Esophagus squamous epithelium (tissue), 5 donors: ENCODE measurements around the gene ING5. TPM values are rescaled to one million over a fixed set of nuclear protein-coding genes. Genes with fewer than 3 reads are reported as not detected.

Experiments used
- DNase-seq: peaks from one replicate; lab custom pipeline; 2025; lab: John Stamatoyannopoulos, UW
- H3K27ac ChIP-seq, 4 donors: fragments of 200-600 bp; sonication (generic); one replicate each; pipeline ENCODE4 v1.5.1; 2016 to 2019; ENCODE audit warnings: mild to moderate bottlenecking in 1 of 4
- H3K27me3 ChIP-seq, 4 donors: fragments of 200-600 bp; sonication (generic); 1 replicate in 3 of 4; 2 replicates in 1 of 4; pipeline versions ENCODE4 v1.5.1 to v1.6.0; 2017 to 2021; ENCODE audit warnings: antibody characterized with exemption in 1 of 4
- H3K36me3 ChIP-seq, 3 donors: fragments of 200-600 bp; sonication (generic); one replicate each; pipeline ENCODE4 v1.5.1; 2016 to 2019
- H3K4me1 ChIP-seq, 3 donors: fragments of 200-600 bp; sonication (generic); one replicate each; pipeline ENCODE4 v1.5.1; 2017 to 2019
- H3K4me3 ChIP-seq, 4 donors: fragments of 200-600 bp; sonication (generic); 1 replicate in 3 of 4; 2 replicates in 1 of 4; pipeline ENCODE4 v1.5.1; 2016 to 2019; ENCODE audit warnings: mild to moderate bottlenecking in 2 of 4, moderate library complexity in 1 of 4
- H3K9me3 ChIP-seq, 3 donors: fragments of 200-600 bp; sonication (generic); one replicate each; pipeline ENCODE4 v1.5.1; 2016 to 2019
- POLR2A ChIP-seq, 4 donors: fragments of 450-650 bp; IDR thresholded peaks; one replicate each; pipeline ENCODE4 v1.6.1; 2017; ENCODE audit warnings: antibody characterized with exemption in 4 of 4, mild to moderate bottlenecking in 4 of 4, moderate library complexity in 3 of 4
- WGBS, 2 donors: methylation state at CpG; one replicate each; pipeline ENCODE4 v1.1.5; 2018; 5-methylcytosine and 5-hydroxymethylcytosine counted together
- intact Hi-C: fragments of 100-400 bp; cut with DNase I; formaldehyde crosslinking; loops from one replicate; pipeline ENCODE4 v1.15.0; 2022
- total RNA-seq, 4 donors: library from RNA; depleted of rRNA; stranded (reverse); fragments of >200 nt; gene quantifications; one replicate each; pipeline ENCODE4 v1.1.0, GENCODE V29; 2016
- TF ChIP-seq, protein P1 (sequence below), 6 experiments: fragments of 450-650 bp in 4 of 6; fragments of 200-600 bp in 2 of 6; sonication (generic) in 2 of 6; IDR thresholded peaks; one replicate each; pipeline ENCODE4 v1.5.1; 2016 to 2019; ENCODE audit warnings: antibody characterized with exemption in 6 of 6, mild to moderate bottlenecking in 4 of 6, moderate library complexity in 4 of 6
- donor health status: DM: yes; HTN: yes; CAD: no.

ING5 gene
- total RNA-seq, 4 donors from 2014 or later = 10.4 to 39.3 (median 18.8) TPM

DNA sequence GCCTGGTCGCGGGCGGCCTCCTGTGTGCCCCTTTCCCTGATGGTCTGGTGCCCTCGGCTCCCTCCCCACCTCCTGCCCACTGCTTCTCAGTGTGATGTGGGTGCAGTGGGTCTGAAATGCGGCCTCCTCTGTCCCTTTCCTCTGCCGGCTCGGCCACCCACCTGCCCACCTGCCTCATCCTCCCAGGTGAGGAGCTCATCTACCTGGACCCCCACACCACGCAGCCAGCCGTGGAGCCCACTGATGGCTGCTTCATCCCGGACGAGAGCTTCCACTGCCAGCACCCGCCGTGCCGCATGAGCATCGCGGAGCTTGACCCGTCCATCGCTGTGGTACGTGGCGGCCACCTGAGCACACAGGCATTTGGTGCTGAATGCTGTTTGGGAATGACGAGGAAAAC lies 33.5 kb upstream of the ING5 start:
- TF ChIP-seq, protein P1, sequence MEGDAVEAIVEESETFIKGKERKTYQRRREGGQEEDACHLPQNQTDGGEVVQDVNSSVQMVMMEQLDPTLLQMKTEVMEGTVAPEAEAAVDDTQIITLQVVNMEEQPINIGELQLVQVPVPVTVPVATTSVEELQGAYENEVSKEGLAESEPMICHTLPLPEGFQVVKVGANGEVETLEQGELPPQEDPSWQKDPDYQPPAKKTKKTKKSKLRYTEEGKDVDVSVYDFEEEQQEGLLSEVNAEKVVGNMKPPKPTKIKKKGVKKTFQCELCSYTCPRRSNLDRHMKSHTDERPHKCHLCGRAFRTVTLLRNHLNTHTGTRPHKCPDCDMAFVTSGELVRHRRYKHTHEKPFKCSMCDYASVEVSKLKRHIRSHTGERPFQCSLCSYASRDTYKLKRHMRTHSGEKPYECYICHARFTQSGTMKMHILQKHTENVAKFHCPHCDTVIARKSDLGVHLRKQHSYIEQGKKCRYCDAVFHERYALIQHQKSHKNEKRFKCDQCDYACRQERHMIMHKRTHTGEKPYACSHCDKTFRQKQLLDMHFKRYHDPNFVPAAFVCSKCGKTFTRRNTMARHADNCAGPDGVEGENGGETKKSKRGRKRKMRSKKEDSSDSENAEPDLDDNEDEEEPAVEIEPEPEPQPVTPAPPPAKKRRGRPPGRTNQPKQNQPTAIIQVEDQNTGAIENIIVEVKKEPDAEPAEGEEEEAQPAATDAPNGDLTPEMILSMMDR (IDR thresholded peaks at IDR 0.05) = no peak
- no peak for TF ChIP-seq POLR2A (IDR thresholded peaks at IDR 0.05)
- Histone ChIP-seq H3K27me3 (no peaks in the 10 kb centered on the region), H3K4me1 (peaks cover 0 to 11% (median 0%) of the 10 kb centered on the region in 3 donors), H3K9me3 (no peaks in the 10 kb centered on the region), H3K36me3 (peaks cover 26 to 77% (median 32%) of the 10 kb centered on the region in 3 donors), H3K27ac (no peak overlapping the region), H3K4me3 (no peak overlapping the region)
- intact Hi-C loops = no loop called here
- WGBS, 2 donors = 95 to 97% methylated on average over 9 to 16 of the region's 21 CpGs
- no peak for DNase-seq

DNA sequence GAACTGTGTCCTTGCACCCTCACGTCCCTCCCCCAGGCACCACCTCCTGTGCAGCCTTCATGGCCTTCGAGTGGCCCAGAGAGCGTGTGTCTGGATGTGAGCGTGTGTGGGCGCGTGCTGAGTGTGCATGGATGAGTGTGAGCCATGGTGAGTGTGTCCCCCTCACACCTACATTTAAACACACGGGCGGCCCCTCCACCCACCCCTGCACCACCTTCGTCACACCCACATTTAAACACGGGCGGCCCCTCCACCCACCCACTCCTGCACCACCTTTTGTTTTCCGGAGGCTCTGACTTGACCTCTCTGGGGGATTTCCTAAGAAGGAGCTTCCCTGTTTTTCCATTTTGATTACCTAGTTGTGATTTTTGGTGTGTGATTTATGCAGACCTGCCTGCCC lies 33.0 kb upstream of the ING5 start:
- intact Hi-C loops = no loop called here
- 92 to 100% methylated on average over 1 to 2 of the region's 12 CpGs for WGBS, 2 donors
- Histone ChIP-seq H3K4me1 (peaks cover 0 to 11% (median 0%) of the 10 kb centered on the region in 3 donors), H3K36me3 (peaks cover 26 to 81% (median 32%) of the 10 kb centered on the region in 3 donors), H3K27ac (no peak overlapping the region), H3K9me3 (no peaks in the 10 kb centered on the region), H3K4me3 (no peak overlapping the region), H3K27me3 (no peaks in the 10 kb centered on the region)
- TF ChIP-seq, protein P1 (IDR thresholded peaks at IDR 0.05) = no peak
- TF ChIP-seq POLR2A (IDR thresholded peaks at IDR 0.05) = no peak
- no peak for DNase-seq

DNA sequence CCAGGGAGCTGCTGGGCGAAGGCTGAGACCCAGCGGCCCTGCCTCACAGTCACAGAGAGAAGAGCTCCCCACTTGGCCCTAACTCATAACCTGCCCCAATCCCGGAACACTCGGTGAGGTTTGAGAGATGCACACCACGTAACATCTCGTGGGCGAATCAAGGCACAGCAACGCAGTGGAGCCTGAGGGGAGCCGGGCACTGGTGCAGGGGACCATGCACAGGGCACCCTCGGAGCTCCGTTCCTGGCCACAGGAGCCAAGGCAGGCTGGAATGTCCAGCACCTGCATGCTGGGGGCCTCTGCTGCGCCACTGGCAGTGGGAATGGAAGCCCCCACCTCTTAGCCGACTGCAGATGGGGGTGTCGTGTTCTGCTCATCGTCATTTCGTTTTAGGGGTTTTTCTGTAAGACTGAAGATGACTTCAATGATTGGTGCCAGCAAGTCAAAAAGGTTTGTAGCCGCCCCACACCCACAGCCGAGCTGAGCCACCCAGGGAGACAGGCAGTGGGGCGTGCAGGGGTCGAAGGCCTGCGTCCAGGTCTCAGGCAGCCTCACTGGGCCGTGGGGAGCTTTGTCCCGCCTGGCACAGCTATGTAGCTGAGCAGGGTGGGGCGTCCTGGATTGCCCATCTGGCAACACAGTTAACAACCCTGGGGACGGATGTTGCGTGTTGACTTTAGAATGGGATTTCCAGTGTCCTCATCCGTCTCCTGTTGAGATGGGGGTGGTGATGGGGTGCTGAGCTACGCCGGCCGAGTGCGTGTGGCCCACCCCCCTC lies 31.3 kb upstream of the ING5 start:
- TF ChIP-seq, protein P1 (IDR thresholded peaks at IDR 0.05) = no peak
- no peak for TF ChIP-seq POLR2A (IDR thresholded peaks at IDR 0.05)
- intact Hi-C loops = no loop called here
- peaks cover 26 to 97% (median 32%) of the 10 kb centered on the region in 3 donors for H3K36me3 ChIP-seq
- no peaks in the 10 kb centered on the region for H3K9me3 ChIP-seq
- H3K4me1 ChIP-seq = peaks cover 0 to 2% (median 0%) of the 10 kb centered on the region in 3 donors
- 88 to 89% methylated on average over 9 to 17 of the region's 31 CpGs for WGBS, 2 donors
- H3K4me3 ChIP-seq = no peak overlapping the region
- H3K27ac ChIP-seq = no peak overlapping the region
- H3K27me3 ChIP-seq = no peaks in the 10 kb centered on the region
- no peak for DNase-seq

DNA sequence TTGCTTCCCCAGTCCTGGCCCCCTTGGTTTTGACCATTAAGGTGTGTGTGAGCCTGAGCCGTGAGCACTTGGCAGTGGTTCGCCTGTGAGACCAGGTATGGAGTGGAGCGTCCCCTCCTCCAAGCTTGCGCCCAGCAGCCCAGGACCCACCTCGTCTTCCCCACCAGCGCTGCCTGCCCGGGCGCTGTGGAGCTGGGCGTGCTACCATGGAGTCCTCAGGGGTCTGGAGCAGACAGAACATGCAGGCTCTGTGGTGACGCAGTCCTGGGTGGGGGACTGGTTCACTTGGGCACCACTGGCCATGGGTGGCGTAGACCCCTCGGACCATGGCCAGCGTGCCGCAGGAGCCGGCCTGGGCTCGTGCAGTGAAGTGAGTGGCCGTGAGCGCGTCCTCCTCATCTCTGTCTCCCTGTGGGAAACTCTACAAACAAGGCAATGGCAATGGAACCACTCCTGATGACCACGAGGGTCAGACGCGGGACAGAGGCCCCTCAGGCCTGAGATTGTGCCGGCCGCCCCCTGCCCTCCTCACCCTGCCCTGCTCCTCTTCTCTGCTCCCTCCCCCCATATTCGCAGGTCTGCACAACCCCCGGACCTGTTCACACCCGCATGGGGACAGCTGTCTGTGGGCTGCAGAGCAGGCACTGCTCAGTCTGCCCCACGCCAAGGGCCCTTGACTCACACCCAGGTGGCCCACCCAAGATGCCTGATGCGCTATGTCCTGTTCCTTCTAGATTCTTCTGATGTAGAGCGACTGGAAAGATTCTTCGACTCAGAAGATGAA lies 30.2 kb upstream of the ING5 start:
- intact Hi-C loops = no loop called here
- no peaks in the 10 kb centered on the region for H3K4me1 ChIP-seq
- DNase-seq = no peak
- no peak overlapping the region for H3K4me3 ChIP-seq
- H3K27me3 ChIP-seq = no peaks in the 10 kb centered on the region
- TF ChIP-seq POLR2A (IDR thresholded peaks at IDR 0.05) = no peak
- TF ChIP-seq, protein P1 (IDR thresholded peaks at IDR 0.05) = no peak
- no peak overlapping the region for H3K27ac ChIP-seq
- no peaks in the 10 kb centered on the region for H3K9me3 ChIP-seq
- 90 to 97% methylated on average over 5 to 21 of the region's 31 CpGs for WGBS, 2 donors
- peaks cover 26 to 99% (median 31%) of the 10 kb centered on the region in 3 donors for H3K36me3 ChIP-seq
